ENCODE measurements around the gene SNX20.

The SNX20 gene

DNA sequence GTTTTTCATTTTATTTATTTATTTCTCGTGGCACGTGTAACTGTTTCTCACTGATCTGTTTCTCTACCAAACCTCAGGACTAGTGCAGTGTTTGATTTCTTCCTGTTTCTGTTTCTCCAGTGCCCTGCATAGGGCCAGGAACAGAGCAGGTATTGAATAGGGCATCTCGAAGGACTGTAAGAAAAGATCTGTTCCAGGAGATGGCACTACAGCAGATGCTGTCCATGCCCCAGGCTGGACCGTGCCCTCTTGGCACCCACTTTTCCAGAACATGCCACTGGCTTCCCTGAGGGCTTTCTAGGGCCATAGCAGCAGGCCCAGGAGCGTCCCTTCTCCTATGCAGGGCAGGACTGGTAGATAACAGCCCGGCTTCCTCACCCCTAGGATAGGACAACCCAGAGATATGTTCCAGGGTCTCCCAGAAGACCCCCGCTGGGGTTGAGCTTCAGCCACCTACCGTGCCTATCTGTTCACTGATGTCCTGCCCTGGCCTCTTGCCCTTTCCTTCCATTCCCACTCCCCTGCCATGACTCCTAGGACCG, 4.4 kb downstream of the SNX20 start:
- TF ChIP-seq SIN3A (IDR thresholded peaks at IDR 0.05; ENCODE audit: borderline replicate concordance, insufficient read depth, low read length): no peak
- TF ChIP-seq TAF1 (IDR thresholded peaks at IDR 0.05; ENCODE audit: borderline replicate concordance, insufficient read depth, low read length): no peak
- TF ChIP-seq POLR2AphosphoS5 (IDR thresholded peaks at IDR 0.05; ENCODE audit: low read depth, low read length): no peak
- no peak for TF ChIP-seq FOXP2 (optimal IDR thresholded peaks at IDR 0.05; ENCODE audit: borderline replicate concordance, extremely low read depth, extremely low read length, insufficient read depth)
- TF ChIP-seq, protein P1, sequence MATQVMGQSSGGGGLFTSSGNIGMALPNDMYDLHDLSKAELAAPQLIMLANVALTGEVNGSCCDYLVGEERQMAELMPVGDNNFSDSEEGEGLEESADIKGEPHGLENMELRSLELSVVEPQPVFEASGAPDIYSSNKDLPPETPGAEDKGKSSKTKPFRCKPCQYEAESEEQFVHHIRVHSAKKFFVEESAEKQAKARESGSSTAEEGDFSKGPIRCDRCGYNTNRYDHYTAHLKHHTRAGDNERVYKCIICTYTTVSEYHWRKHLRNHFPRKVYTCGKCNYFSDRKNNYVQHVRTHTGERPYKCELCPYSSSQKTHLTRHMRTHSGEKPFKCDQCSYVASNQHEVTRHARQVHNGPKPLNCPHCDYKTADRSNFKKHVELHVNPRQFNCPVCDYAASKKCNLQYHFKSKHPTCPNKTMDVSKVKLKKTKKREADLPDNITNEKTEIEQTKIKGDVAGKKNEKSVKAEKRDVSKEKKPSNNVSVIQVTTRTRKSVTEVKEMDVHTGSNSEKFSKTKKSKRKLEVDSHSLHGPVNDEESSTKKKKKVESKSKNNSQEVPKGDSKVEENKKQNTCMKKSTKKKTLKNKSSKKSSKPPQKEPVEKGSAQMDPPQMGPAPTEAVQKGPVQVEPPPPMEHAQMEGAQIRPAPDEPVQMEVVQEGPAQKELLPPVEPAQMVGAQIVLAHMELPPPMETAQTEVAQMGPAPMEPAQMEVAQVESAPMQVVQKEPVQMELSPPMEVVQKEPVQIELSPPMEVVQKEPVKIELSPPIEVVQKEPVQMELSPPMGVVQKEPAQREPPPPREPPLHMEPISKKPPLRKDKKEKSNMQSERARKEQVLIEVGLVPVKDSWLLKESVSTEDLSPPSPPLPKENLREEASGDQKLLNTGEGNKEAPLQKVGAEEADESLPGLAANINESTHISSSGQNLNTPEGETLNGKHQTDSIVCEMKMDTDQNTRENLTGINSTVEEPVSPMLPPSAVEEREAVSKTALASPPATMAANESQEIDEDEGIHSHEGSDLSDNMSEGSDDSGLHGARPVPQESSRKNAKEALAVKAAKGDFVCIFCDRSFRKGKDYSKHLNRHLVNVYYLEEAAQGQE (IDR thresholded peaks at IDR 0.05; ENCODE audit: insufficient read depth in 1 of 2, low read depth in 2 of 2, low read length in 2 of 2): no peak

DNA sequence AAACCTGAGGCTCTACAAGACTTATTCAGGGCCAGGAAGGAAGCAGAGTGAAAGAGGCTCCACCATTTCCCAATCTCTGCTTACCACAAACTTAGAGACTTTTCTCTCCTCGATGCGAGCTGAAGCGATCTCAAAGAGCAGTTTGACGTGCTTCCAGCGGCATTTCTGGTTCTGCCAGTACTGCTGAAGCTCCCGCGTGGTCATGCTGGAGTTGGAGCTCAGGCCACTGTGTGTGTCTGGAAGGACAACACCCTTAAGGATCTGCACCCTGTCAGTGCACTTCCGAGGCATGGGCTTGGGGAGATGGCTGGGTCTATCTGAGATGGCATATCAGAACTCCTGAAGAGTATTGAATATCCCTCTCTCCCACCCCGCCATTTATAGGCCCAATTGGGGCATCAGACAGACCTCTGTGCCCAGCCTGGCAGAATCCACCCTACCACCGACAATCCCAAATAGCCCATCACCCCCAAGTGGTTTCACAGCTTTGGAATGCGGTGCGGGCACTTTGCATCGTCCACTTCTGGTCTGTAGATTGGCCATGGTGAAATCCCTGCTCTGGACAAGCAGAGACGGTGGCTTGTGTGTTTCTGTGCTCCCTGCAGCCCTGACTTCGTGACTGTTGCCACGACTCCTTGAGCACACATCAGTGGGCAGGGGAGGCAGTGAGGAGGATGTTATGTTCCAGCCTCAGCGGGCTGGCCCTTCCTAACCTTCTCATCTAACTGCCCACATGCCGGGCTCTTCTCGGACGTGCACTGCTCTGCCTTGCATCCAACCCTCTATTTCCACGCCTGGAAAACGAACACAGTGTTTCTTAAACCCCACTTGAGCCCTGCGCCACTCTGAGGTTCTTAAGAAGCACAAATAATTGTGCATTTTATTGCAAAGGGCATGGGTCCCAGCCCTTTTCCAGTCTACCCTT, 5.2 kb downstream of the SNX20 start:
- no peak for TF ChIP-seq FOXP2 (optimal IDR thresholded peaks at IDR 0.05; ENCODE audit: borderline replicate concordance, extremely low read depth, extremely low read length, insufficient read depth)
- TF ChIP-seq SIN3A (IDR thresholded peaks at IDR 0.05; ENCODE audit: borderline replicate concordance, insufficient read depth, low read length): no peak
- TF ChIP-seq POLR2AphosphoS5 (IDR thresholded peaks at IDR 0.05; ENCODE audit: low read depth, low read length): no peak
- TF ChIP-seq, protein P1 (IDR thresholded peaks at IDR 0.05; ENCODE audit: insufficient read depth in 1 of 2, low read depth in 2 of 2, low read length in 2 of 2): no peak
- TF ChIP-seq TAF1 (IDR thresholded peaks at IDR 0.05; ENCODE audit: borderline replicate concordance, insufficient read depth, low read length): no peak

GRCh38 chr16:50674831-50675230, 6.3 kb downstream of the SNX20 start:
- TF ChIP-seq POLR2AphosphoS5 (IDR thresholded peaks at IDR 0.05; ENCODE audit: low read depth, low read length) (no peak), FOXP2 (optimal IDR thresholded peaks at IDR 0.05; ENCODE audit: borderline replicate concordance, extremely low read depth, extremely low read length, insufficient read depth) (no peak), SIN3A (IDR thresholded peaks at IDR 0.05; ENCODE audit: borderline replicate concordance, insufficient read depth, low read length) (no peak), TAF1 (IDR thresholded peaks at IDR 0.05; ENCODE audit: borderline replicate concordance, insufficient read depth, low read length) (no peak)
- TF ChIP-seq, protein P1 (IDR thresholded peaks at IDR 0.05; ENCODE audit: insufficient read depth in 1 of 2, low read depth in 2 of 2, low read length in 2 of 2): no peak

- TF ChIP-seq POLR2AphosphoS5 (IDR thresholded peaks at IDR 0.05; ENCODE audit: low read depth, low read length) (no peak), SIN3A (IDR thresholded peaks at IDR 0.05; ENCODE audit: borderline replicate concordance, insufficient read depth, low read length) (no peak), FOXP2 (optimal IDR thresholded peaks at IDR 0.05; ENCODE audit: borderline replicate concordance, extremely low read depth, extremely low read length, insufficient read depth) (no peak), TAF1 (IDR thresholded peaks at IDR 0.05; ENCODE audit: borderline replicate concordance, insufficient read depth, low read length) (no peak)
- TF ChIP-seq, protein P1 (IDR thresholded peaks at IDR 0.05; ENCODE audit: insufficient read depth in 1 of 2, low read depth in 2 of 2, low read length in 2 of 2): no peak
Measured at GRCh38 chr16:50673496-50674275, 7.4 kb downstream of the SNX20 start.

All from PFSK-1 (cell line).